GM23338 (cell line): ENCODE data around the gene SIRPD. TPM values are rescaled to one million over a fixed set of nuclear protein-coding genes. Genes with fewer than 3 reads are reported as not detected.
"Not testable (repeated sequence)": the region's sequence is repeated elsewhere in the genome, so short reads cannot be mapped to it uniquely, and the experiment has no call there.

Source experiments
- ATAC-seq: fragments of 200-7000 bp; cut with Tn5 transposase; 3 replicates; pipeline ENCODE4 v1.9.1; 2020
- DNase-seq: peaks from one replicate; pipeline ENCODE4 v3.0.0-alpha.2; 2015; ENCODE audit warnings: low spot score
- H2AFZ ChIP-seq: fragments of 200-600 bp; sonication (generic); 2 replicates; pipeline ENCODE4 v1.8.0; 2016; ENCODE audit warnings: antibody characterized with exemption, mild to moderate bottlenecking, moderate library complexity
- H3F3A ChIP-seq: fragments of 200-600 bp; sonication (generic); replicated peaks from 2 replicates; pipeline ENCODE4 v1.8.0; 2017; ENCODE audit warnings: antibody characterized with exemption, mixed run types, low read depth
- H3K27ac ChIP-seq: fragments of 200-600 bp; sonication (generic); 2 replicates; pipeline ENCODE4 v1.6.1; 2016; ENCODE audit warnings: low read depth
- H3K27me3 ChIP-seq: fragments of 200-600 bp; sonication (generic); 2 replicates; pipeline ENCODE4 v1.8.0; 2016; ENCODE audit warnings: mild to moderate bottlenecking, mixed run types, moderate library complexity; ENCODE audit not compliant: insufficient read depth
- H3K36me3 ChIP-seq: fragments of 200-600 bp; sonication (generic); 2 replicates; pipeline ENCODE4 v1.8.0; 2016; ENCODE audit warnings: mild to moderate bottlenecking; ENCODE audit not compliant: insufficient read depth
- H3K4me1 ChIP-seq: fragments of 200-600 bp; sonication (generic); 2 replicates; pipeline ENCODE4 v1.8.0; 2016; ENCODE audit warnings: mild to moderate bottlenecking, moderate library complexity; ENCODE audit not compliant: insufficient read depth
- H3K4me2 ChIP-seq: fragments of 200-600 bp; sonication (generic); 2 replicates; pipeline ENCODE4 v1.7.1; 2017; ENCODE audit warnings: mixed run types
- H3K4me3 ChIP-seq: fragments of 200-600 bp; sonication (generic); 2 replicates; pipeline ENCODE4 v1.6.1; 2016; ENCODE audit warnings: mixed run types
- H3K79me2 ChIP-seq: fragments of 200-600 bp; sonication (generic); replicated peaks from 2 replicates; pipeline ENCODE4 v1.8.0; 2017; ENCODE audit warnings: mild to moderate bottlenecking; ENCODE audit not compliant: insufficient read depth
- H3K9me2 ChIP-seq: fragments of 200-600 bp; sonication (generic); 2 replicates; pipeline ENCODE4 v1.8.0; 2017; ENCODE audit not compliant: insufficient read depth
- H4K20me1 ChIP-seq: fragments of 200-600 bp; sonication (generic); replicated peaks from 2 replicates; pipeline ENCODE4 v1.8.0; 2017; ENCODE audit warnings: mild to moderate bottlenecking; ENCODE audit not compliant: insufficient read depth
- H3K27ac Mint-ChIP-seq: 2 replicates; pipeline ENCODE4 v1.8.0; 2020; ENCODE audit warnings: inconsistent platforms, mild to moderate bottlenecking, moderate library complexity, mixed read lengths
- H3K27me3 Mint-ChIP-seq: 3 replicates; pipeline ENCODE4 v1.8.0; 2022; ENCODE audit warnings: low read depth, mild to moderate bottlenecking, moderate library complexity, mixed read lengths, inconsistent platforms; ENCODE audit not compliant: insufficient read depth, poor library complexity
- H3K36me3 Mint-ChIP-seq: 3 replicates; pipeline ENCODE4 v1.8.0; 2021; ENCODE audit warnings: low read depth, mild to moderate bottlenecking, inconsistent platforms, moderate library complexity, mixed read lengths
- H3K4me1 Mint-ChIP-seq: 3 replicates; pipeline ENCODE4 v1.8.0; 2020; ENCODE audit warnings: mild to moderate bottlenecking, inconsistent platforms, mixed read lengths
- H3K4me3 Mint-ChIP-seq: 3 replicates; pipeline ENCODE4 v1.8.0; 2021; ENCODE audit warnings: moderate library complexity, mild to moderate bottlenecking, inconsistent platforms, mixed read lengths
- H3K9me3 Mint-ChIP-seq: 3 replicates; pipeline ENCODE4 v1.8.0; 2020; ENCODE audit warnings: moderate library complexity, mild to moderate bottlenecking, inconsistent platforms, mixed read lengths
- EZH2phosphoT487 ChIP-seq: fragments of 200-600 bp; sonication (generic); IDR thresholded peaks from one replicate; pipeline ENCODE4 v1.8.1; 2018; ENCODE audit warnings: antibody characterized with exemption; ENCODE audit not compliant: unreplicated experiment
- POLR2AphosphoS5 ChIP-seq: IDR thresholded peaks from 2 replicates; pipeline ENCODE4 v1.6.1; 2016; ENCODE audit warnings: antibody characterized with exemption, low read depth
- ZNF331 ChIP-seq: fragments of 250-450 bp; sonication (Bioruptor Pico); IDR thresholded peaks from 2 replicates; pipeline ENCODE4 v1.5.0; 2020; ENCODE audit warnings: low read depth, mild to moderate bottlenecking, moderate library complexity
- ZNF462 ChIP-seq: fragments of 250-450 bp; sonication (Bioruptor Pico); IDR thresholded peaks from 2 replicates; pipeline ENCODE4 v1.5.0; 2020; ENCODE audit warnings: mild to moderate bottlenecking, moderate library complexity
- polyA plus RNA-seq: library from polyadenylated mRNA; unstranded; fragments of >200 nt; fragmentation: Nextera tagmentation; extraction: Ambion mirVana; gene quantifications from 2 replicates; pipeline ENCODE4 v1.2.1, GENCODE V29; 2016
- total RNA-seq: library from RNA; depleted of rRNA; stranded (reverse); fragments of >200 nt; shearing (Covaris generic); gene quantifications from 2 replicates; pipeline ENCODE4 v1.2.3, GENCODE V29; 2014

SIRPD gene
- total and polyA plus RNA-seq, 2 experiments from 2014 or later: not detected

DNA sequence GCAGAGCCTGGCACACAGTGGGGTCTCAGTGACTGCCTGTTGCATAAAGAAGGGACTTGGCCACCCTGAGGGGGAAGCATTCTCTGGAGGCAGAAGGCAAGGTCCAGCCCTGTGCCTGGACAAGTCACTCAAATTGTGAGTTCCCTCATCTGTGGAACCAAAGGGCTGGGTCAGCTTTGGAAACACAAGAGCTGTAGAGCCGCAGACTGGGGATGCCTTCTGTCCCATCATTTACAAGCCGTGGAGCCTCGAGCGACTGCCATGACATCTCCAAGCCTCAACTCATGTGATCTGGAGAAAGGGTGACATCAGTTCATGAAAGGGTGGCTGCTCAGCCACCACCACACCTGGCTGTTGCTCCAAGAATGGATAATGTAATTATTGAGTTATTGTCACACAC is 20.4 kb upstream of the SIRPD start:
- H3K36me3 ChIP-seq: no peaks in the 10 kb centered on the region
- H3K9me2 ChIP-seq: no peaks in the 10 kb centered on the region
- H3K27ac ChIP-seq: no peak overlapping the region
- H3F3A ChIP-seq: no peaks in the 10 kb centered on the region
- TF ChIP-seq ZNF331 (CRISPR knock-in tag) (no peak), EZH2phosphoT487 (no peak), ZNF462 (no peak), POLR2AphosphoS5 (no peak)
- no peaks in the 10 kb centered on the region for H3K9me3 Mint-ChIP-seq
- H4K20me1 ChIP-seq: no peaks in the 10 kb centered on the region
- no peak overlapping the region for H3K4me3 ChIP-seq
- no peak overlapping the region for H3K4me2 ChIP-seq
- H3K27me3 ChIP-seq: no peaks in the 10 kb centered on the region
- no peak overlapping the region for H3K4me3 Mint-ChIP-seq
- ATAC-seq (no peak), DNase-seq (no peak)
- no peaks in the 10 kb centered on the region for H3K4me1 Mint-ChIP-seq
- H3K36me3 Mint-ChIP-seq: no peaks in the 10 kb centered on the region
- H2AFZ ChIP-seq: no peak overlapping the region
- H3K79me2 ChIP-seq: no peaks in the 10 kb centered on the region
- peaks cover 1% of the 10 kb centered on the region for H3K27me3 Mint-ChIP-seq
- H3K4me1 ChIP-seq: no peaks in the 10 kb centered on the region
- no peak overlapping the region for H3K27ac Mint-ChIP-seq

GRCh38 chr20:1577313-1577712 is 19.8 kb upstream of the SIRPD start:
- H4K20me1 ChIP-seq, H3K4me2 ChIP-seq, H3F3A ChIP-seq, H3K4me1 ChIP-seq, H3K27me3 ChIP-seq, H3K4me3 Mint-ChIP-seq, H3K36me3 ChIP-seq, H3K27ac Mint-ChIP-seq, H3K27ac ChIP-seq, DNase-seq, H2AFZ ChIP-seq, H3K9me2 ChIP-seq, H3K27me3 Mint-ChIP-seq, H3K9me3 Mint-ChIP-seq, H3K79me2 ChIP-seq, H3K36me3 Mint-ChIP-seq, H3K4me3 ChIP-seq, H3K4me1 Mint-ChIP-seq, ATAC-seq: not testable (repeated sequence)
